ENCODE results near the gene ZNF236. TPM values are rescaled to one million over a fixed set of nuclear protein-coding genes. Genes with fewer than 3 reads are reported as not detected.
A peak's percentile ranks its signal among the peaks of the same experiment; 100 is the strongest.

ZNF236 gene
- total and polyA plus RNA-seq, 5 donors from 2014 or later = 5.5 to 26.1 (median 8.1) TPM

GRCh38 chr18:76846217-76846616 lies 23.9 kb downstream of the ZNF236 start:
- Mint-ChIP-seq H3K4me1 (peaks cover 20 to 44% (median 32%) of the 10 kb centered on the region in 4 donors), H3K4me3 (no peak overlapping the region), H3K9me3 (no peaks in the 10 kb centered on the region), H3K27ac (peak overlapping the region in 1 of 3 donors; percentile 39), H3K27me3 (no peaks in the 10 kb centered on the region), H3K36me3 (peaks cover 10% of the 10 kb centered on the region)
- Histone ChIP-seq H3K36me3 (ENCODE audit: control insufficient read depth, insufficient read depth, low read length) (no peaks in the 10 kb centered on the region), H3K27me3 (ENCODE audit: control insufficient read depth, insufficient read depth, low read length) (no peaks in the 10 kb centered on the region), H3K27ac (ENCODE audit: insufficient read depth, low read length, poor library complexity, severe bottlenecking) (no peak overlapping the region), H3K4me1 (ENCODE audit: control insufficient read depth, insufficient read depth, low read length, poor library complexity, severe bottlenecking) (peaks cover 8% of the 10 kb centered on the region), H3K4me3 (ENCODE audit: low read depth, low read length) (no peak overlapping the region), H3K9me3 (ENCODE audit: control insufficient read depth in 2 of 2, low read length in 2 of 2) (no peaks in the 10 kb centered on the region)
- ATAC-seq (ENCODE audit: low read depth in 2 of 2) = no peak
- DNase-seq = no peak

- Histone ChIP-seq H3K27ac (ENCODE audit: insufficient read depth, low read length, poor library complexity, severe bottlenecking) (no peak overlapping the region), H3K36me3 (ENCODE audit: control insufficient read depth, insufficient read depth, low read length) (peaks cover 7% of the 10 kb centered on the region), H3K4me1 (ENCODE audit: control insufficient read depth, insufficient read depth, low read length, poor library complexity, severe bottlenecking) (peaks cover 8% of the 10 kb centered on the region), H3K4me3 (ENCODE audit: low read depth, low read length) (no peak overlapping the region), H3K27me3 (ENCODE audit: control insufficient read depth, insufficient read depth, low read length) (no peaks in the 10 kb centered on the region), H3K9me3 (ENCODE audit: control insufficient read depth in 2 of 2, low read length in 2 of 2) (no peaks in the 10 kb centered on the region)
- H3K36me3 Mint-ChIP-seq = peaks cover 24% of the 10 kb centered on the region
- ATAC-seq (ENCODE audit: low read depth in 2 of 2) = no peak
- peaks cover 20 to 44% (median 36%) of the 10 kb centered on the region in 4 donors for H3K4me1 Mint-ChIP-seq
- no peaks in the 10 kb centered on the region for H3K9me3 Mint-ChIP-seq
- H3K4me3 Mint-ChIP-seq = no peak overlapping the region
- no peaks in the 10 kb centered on the region for H3K27me3 Mint-ChIP-seq
- no peak for DNase-seq
- H3K27ac Mint-ChIP-seq = peak overlapping the region in 1 of 3 donors; percentile 21
Observed at GRCh38 chr18:76847916-76848315, 25.6 kb downstream of the ZNF236 start.

- Mint-ChIP-seq H3K4me1 (peaks cover 8 to 35% (median 21%) of the 10 kb centered on the region in 4 donors), H3K27ac (no peak overlapping the region), H3K27me3 (no peaks in the 10 kb centered on the region), H3K36me3 (peaks cover 28% of the 10 kb centered on the region), H3K9me3 (no peaks in the 10 kb centered on the region), H3K4me3 (no peak overlapping the region)
- ATAC-seq (ENCODE audit: low read depth in 2 of 2) (no peak), DNase-seq (no peak)
- Histone ChIP-seq H3K27me3 (ENCODE audit: control insufficient read depth, insufficient read depth, low read length) (no peaks in the 10 kb centered on the region), H3K4me1 (ENCODE audit: control insufficient read depth, insufficient read depth, low read length, poor library complexity, severe bottlenecking) (peaks cover 8% of the 10 kb centered on the region), H3K27ac (ENCODE audit: insufficient read depth, low read length, poor library complexity, severe bottlenecking) (no peak overlapping the region), H3K9me3 (ENCODE audit: control insufficient read depth in 2 of 2, low read length in 2 of 2) (no peaks in the 10 kb centered on the region), H3K36me3 (ENCODE audit: control insufficient read depth, insufficient read depth, low read length) (peaks cover 8% of the 10 kb centered on the region), H3K4me3 (ENCODE audit: low read depth, low read length) (no peak overlapping the region)
Observed at GRCh38 chr18:76850112-76850511, 27.8 kb downstream of the ZNF236 start.

- no peak overlapping the region for H3K27ac Mint-ChIP-seq
- peaks cover 15% of the 10 kb centered on the region for H3K36me3 ChIP-seq (ENCODE audit: control insufficient read depth, insufficient read depth, low read length)
- ATAC-seq (ENCODE audit: low read depth in 2 of 2) = no peak
Observed at GRCh38 chr18:76855594-76855993, 33.2 kb downstream of the ZNF236 start.

GRCh38 chr18:76857476-76857875 lies 35.1 kb downstream of the ZNF236 start:
- Mint-ChIP-seq H3K27ac (no peak overlapping the region), H3K4me3 (no peak overlapping the region), H3K36me3 (peaks cover 34% of the 10 kb centered on the region)

More at GRCh38 chr18:76855594-76855993, 33.2 kb downstream of the ZNF236 start:
- Mint-ChIP-seq H3K4me1 (peaks cover 16 to 25% (median 22%) of the 10 kb centered on the region in 4 donors), H3K9me3 (no peaks in the 10 kb centered on the region), H3K36me3 (peaks cover 34% of the 10 kb centered on the region), H3K4me3 (no peak overlapping the region), H3K27me3 (no peaks in the 10 kb centered on the region)
- Histone ChIP-seq H3K27me3 (ENCODE audit: control insufficient read depth, insufficient read depth, low read length) (no peaks in the 10 kb centered on the region), H3K4me3 (ENCODE audit: low read depth, low read length) (no peak overlapping the region), H3K4me1 (ENCODE audit: control insufficient read depth, insufficient read depth, low read length, poor library complexity, severe bottlenecking) (peaks cover 10% of the 10 kb centered on the region), H3K9me3 (ENCODE audit: control insufficient read depth in 2 of 2, low read length in 2 of 2) (no peaks in the 10 kb centered on the region), H3K27ac (ENCODE audit: insufficient read depth, low read length, poor library complexity, severe bottlenecking) (no peak overlapping the region)
- DNase-seq = no peak

GRCh38 chr18:76859474-76860339 lies 37.4 kb downstream of the ZNF236 start:
- H3K27me3 ChIP-seq (ENCODE audit: control insufficient read depth, insufficient read depth, low read length) = no peaks in the 10 kb centered on the region
- peaks cover 10% of the 10 kb centered on the region for H3K4me1 ChIP-seq (ENCODE audit: control insufficient read depth, insufficient read depth, low read length, poor library complexity, severe bottlenecking)
- Mint-ChIP-seq H3K4me3 (peak overlapping the region in 2 of 4 donors; percentile 22 to 29), H3K27ac (peak overlapping the region; percentile 71 to 87 (median 84)), H3K27me3 (no peaks in the 10 kb centered on the region), H3K4me1 (peaks cover 16 to 29% (median 17%) of the 10 kb centered on the region in 4 donors), H3K9me3 (no peaks in the 10 kb centered on the region), H3K36me3 (peaks cover 43% of the 10 kb centered on the region)
- DNase-seq = peak in 2 of 3 donors; percentile 17 to 42
- H3K36me3 ChIP-seq (ENCODE audit: control insufficient read depth, insufficient read depth, low read length) = peaks cover 34% of the 10 kb centered on the region
- no peak overlapping the region for H3K27ac ChIP-seq (ENCODE audit: insufficient read depth, low read length, poor library complexity, severe bottlenecking)
- no peaks in the 10 kb centered on the region for H3K9me3 ChIP-seq (ENCODE audit: control insufficient read depth in 2 of 2, low read length in 2 of 2)
- ATAC-seq (ENCODE audit: low read depth in 2 of 2) = peak in 1 of 2 donors; percentile 12
- H3K4me3 ChIP-seq (ENCODE audit: low read depth, low read length) = no peak overlapping the region

More at GRCh38 chr18:76857476-76857875, 35.1 kb downstream of the ZNF236 start:
- Histone ChIP-seq H3K4me3 (ENCODE audit: low read depth, low read length) (no peak overlapping the region), H3K27ac (ENCODE audit: insufficient read depth, low read length, poor library complexity, severe bottlenecking) (no peak overlapping the region), H3K27me3 (ENCODE audit: control insufficient read depth, insufficient read depth, low read length) (no peaks in the 10 kb centered on the region), H3K9me3 (ENCODE audit: control insufficient read depth in 2 of 2, low read length in 2 of 2) (no peaks in the 10 kb centered on the region), H3K4me1 (ENCODE audit: control insufficient read depth, insufficient read depth, low read length, poor library complexity, severe bottlenecking) (peaks cover 10% of the 10 kb centered on the region), H3K36me3 (ENCODE audit: control insufficient read depth, insufficient read depth, low read length) (peaks cover 23% of the 10 kb centered on the region)
- Mint-ChIP-seq H3K4me1 (peaks cover 16 to 29% (median 17%) of the 10 kb centered on the region in 4 donors), H3K9me3 (no peaks in the 10 kb centered on the region), H3K27me3 (no peaks in the 10 kb centered on the region)
- no peak for DNase-seq
- ATAC-seq (ENCODE audit: low read depth in 2 of 2) = no peak

- H3K4me3 ChIP-seq (ENCODE audit: low read depth, low read length) = no peak overlapping the region
- H3K27ac ChIP-seq (ENCODE audit: insufficient read depth, low read length, poor library complexity, severe bottlenecking) = no peak overlapping the region
- peaks cover 34% of the 10 kb centered on the region for H3K36me3 ChIP-seq (ENCODE audit: control insufficient read depth, insufficient read depth, low read length)
- peaks cover 10% of the 10 kb centered on the region for H3K4me1 ChIP-seq (ENCODE audit: control insufficient read depth, insufficient read depth, low read length, poor library complexity, severe bottlenecking)
- DNase-seq (no peak), ATAC-seq (ENCODE audit: low read depth in 2 of 2) (no peak)
- Mint-ChIP-seq H3K4me1 (peaks cover 15 to 31% (median 18%) of the 10 kb centered on the region in 4 donors), H3K27ac (peak overlapping the region in 2 of 3 donors; percentile 12 to 87), H3K4me3 (no peak overlapping the region), H3K27me3 (no peaks in the 10 kb centered on the region), H3K36me3 (peaks cover 45% of the 10 kb centered on the region), H3K9me3 (no peaks in the 10 kb centered on the region)
- H3K27me3 ChIP-seq (ENCODE audit: control insufficient read depth, insufficient read depth, low read length) = no peaks in the 10 kb centered on the region
- no peaks in the 10 kb centered on the region for H3K9me3 ChIP-seq (ENCODE audit: control insufficient read depth in 2 of 2, low read length in 2 of 2)
Observed at GRCh38 chr18:76860411-76860810, 38.1 kb downstream of the ZNF236 start.

All from CD4-positive, CD25-positive, alpha-beta regulatory T cell (primary cell).